OCI-LY7 (cell line): Measurements from ENCODE around the gene CORO7.

ENCODE experiments used
- CTCF ChIP-seq: fragments of 200-600 bp; sonication (generic); conservative IDR thresholded peaks from 2 replicates; pipeline ENCODE4 v1.5.1; 2014; ENCODE audit warnings: mild to moderate bottlenecking, antibody characterized with exemption, low read length, moderate library complexity, mixed read lengths
- EZH2phosphoT487 ChIP-seq: fragments of 200-600 bp; sonication (generic); IDR thresholded peaks from 2 replicates; pipeline ENCODE4 v1.6.1; 2018; ENCODE audit warnings: low read depth, borderline replicate concordance, mild to moderate bottlenecking, mixed run types, antibody characterized with exemption, low read length, moderate library complexity, mixed read lengths

GRCh38 chr16:4339455-4339854, 76.9 kb downstream of the CORO7 start:
- TF ChIP-seq CTCF (no peak), EZH2phosphoT487 (no peak)
